Measurements from ENCODE around the gene RSAD1.
"Not testable (repeated sequence)": the region's sequence is repeated elsewhere in the genome, so short reads cannot be mapped to it uniquely, and the experiment has no call there.

RSAD1 gene

GRCh38 chr17:50473901-50474300, 4.8 kb upstream of the RSAD1 start:
- Histone ChIP-seq H3K9me3 (ENCODE audit: low read depth, low read length) (no peaks in the 10 kb centered on the region), H3K4me3 (no peak overlapping the region), H3K9ac (ENCODE audit: insufficient read length) (no peak overlapping the region), H3K27ac (no peak overlapping the region), H3K36me3 (ENCODE audit: insufficient read depth, low read length) (no peaks in the 10 kb centered on the region)
- TF ChIP-seq EZH2 (IDR thresholded peaks at IDR 0.05) (no peak), POLR2AphosphoS5 (IDR thresholded peaks at IDR 0.05; ENCODE audit: borderline replicate concordance, low read depth, low read length) (no peak), FOXP2 (optimal IDR thresholded peaks at IDR 0.05; ENCODE audit: control extremely low read depth, extremely low read length, insufficient read depth) (no peak)
- no peak for DNase-seq (ENCODE audit: low read depth, low spot score)

- Histone ChIP-seq H3K27ac (no peak overlapping the region), H3K4me3 (no peak overlapping the region), H3K9ac (ENCODE audit: insufficient read length) (no peak overlapping the region), H3K36me3 (ENCODE audit: insufficient read depth, low read length) (no peaks in the 10 kb centered on the region), H3K9me3 (ENCODE audit: low read depth, low read length) (no peaks in the 10 kb centered on the region)
- no peak for DNase-seq (ENCODE audit: low read depth, low spot score)
- TF ChIP-seq POLR2AphosphoS5 (IDR thresholded peaks at IDR 0.05; ENCODE audit: borderline replicate concordance, low read depth, low read length): no peak
- no peak for TF ChIP-seq FOXP2 (optimal IDR thresholded peaks at IDR 0.05; ENCODE audit: control extremely low read depth, extremely low read length, insufficient read depth)
- no peak for TF ChIP-seq EZH2 (IDR thresholded peaks at IDR 0.05)
Measured at GRCh38 chr17:50474523-50474922, 4.1 kb upstream of the RSAD1 start.

DNA sequence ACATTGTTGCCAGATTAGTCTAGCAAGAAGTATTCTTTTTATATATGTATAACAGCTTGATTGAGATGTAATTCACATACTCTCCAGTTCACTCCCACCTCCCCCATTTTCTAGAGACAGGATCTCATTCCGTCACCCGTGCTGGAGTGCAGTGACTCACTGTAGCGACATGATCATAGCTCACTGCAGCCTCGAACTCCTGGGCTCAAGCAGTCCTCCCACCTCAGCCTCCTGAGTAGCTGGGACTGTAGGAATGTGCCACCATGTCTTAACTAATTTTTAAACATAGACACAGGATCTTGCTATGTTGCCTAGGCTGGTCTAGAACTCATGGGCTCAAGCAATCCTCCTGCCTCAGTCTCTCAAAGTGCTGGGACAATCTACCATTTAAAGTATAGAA, 3.3 kb upstream of the RSAD1 start:
- no peak overlapping the region for H3K27ac ChIP-seq
- H3K36me3 ChIP-seq (ENCODE audit: insufficient read depth, low read length): no peaks in the 10 kb centered on the region; the same call in 1 of the 2 replicates
- TF ChIP-seq FOXP2 (optimal IDR thresholded peaks at IDR 0.05; ENCODE audit: control extremely low read depth, extremely low read length, insufficient read depth) (no peak), EZH2 (IDR thresholded peaks at IDR 0.05) (no peak), POLR2AphosphoS5 (IDR thresholded peaks at IDR 0.05; ENCODE audit: borderline replicate concordance, low read depth, low read length) (no peak)
- no peak overlapping the region for H3K9ac ChIP-seq (ENCODE audit: insufficient read length)
- no peaks in the 10 kb centered on the region for H3K9me3 ChIP-seq (ENCODE audit: low read depth, low read length)
- no peak overlapping the region for H3K4me3 ChIP-seq
- no peak for DNase-seq (ENCODE audit: low read depth, low spot score)

DNA sequence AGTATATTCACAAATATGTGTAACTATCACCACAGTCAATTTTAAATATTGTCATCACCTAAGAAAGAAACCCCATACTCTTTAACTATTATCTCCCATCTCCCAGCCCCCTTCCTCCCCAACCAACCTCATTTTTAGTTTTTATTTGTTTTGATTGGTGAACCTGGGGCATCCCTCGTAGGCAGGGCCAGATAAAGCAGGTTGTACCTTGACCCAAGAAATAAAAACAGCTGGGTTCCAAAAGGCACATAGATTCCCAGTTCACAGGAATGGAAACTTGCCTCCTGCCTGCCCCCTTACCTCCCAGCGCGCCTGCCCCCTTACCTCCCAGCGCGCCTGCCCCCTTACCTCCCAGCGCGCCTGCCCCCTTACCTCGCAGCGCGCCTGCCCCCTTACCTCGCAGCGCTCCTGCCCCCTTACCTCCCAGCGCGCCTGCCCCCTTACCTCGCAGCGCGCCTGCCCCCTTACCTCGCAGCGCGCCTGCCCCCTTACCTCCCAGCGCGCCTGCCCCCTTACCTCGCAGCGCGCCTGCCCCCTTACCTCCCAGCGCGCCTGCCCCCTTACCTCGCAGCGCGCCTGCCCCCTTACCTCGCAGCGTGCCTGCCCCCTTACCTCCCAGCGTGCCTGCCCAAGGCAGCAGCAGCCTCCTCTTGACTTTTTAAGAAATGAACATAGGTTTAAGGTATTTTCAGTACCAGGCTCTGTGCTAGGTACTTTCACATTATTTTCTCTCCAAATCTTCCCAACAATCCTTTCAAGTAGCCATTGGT, 2.7 kb upstream of the RSAD1 start:
- H3K9ac ChIP-seq (ENCODE audit: insufficient read length); DNase-seq (ENCODE audit: low read depth, low spot score); H3K4me3 ChIP-seq; H3K27ac ChIP-seq; H3K36me3 ChIP-seq (ENCODE audit: insufficient read depth, low read length); H3K9me3 ChIP-seq (ENCODE audit: low read depth, low read length): not testable (repeated sequence)

GRCh38 chr17:50476545-50477315, 1.9 kb upstream of the RSAD1 start:
- Histone ChIP-seq H3K36me3 (ENCODE audit: insufficient read depth, low read length) (peaks cover 4% of the 10 kb centered on the region), H3K9ac (ENCODE audit: insufficient read length) (no peak overlapping the region), H3K4me3 (no peak overlapping the region), H3K27ac (no peak overlapping the region), H3K9me3 (ENCODE audit: low read depth, low read length) (no peaks in the 10 kb centered on the region)
- no peak for TF ChIP-seq POLR2AphosphoS5 (IDR thresholded peaks at IDR 0.05; ENCODE audit: borderline replicate concordance, low read depth, low read length)
- TF ChIP-seq EZH2 (IDR thresholded peaks at IDR 0.05): no peak
- TF ChIP-seq FOXP2 (optimal IDR thresholded peaks at IDR 0.05; ENCODE audit: control extremely low read depth, extremely low read length, insufficient read depth): no peak
- DNase-seq (ENCODE audit: low read depth, low spot score): no peak

DNA sequence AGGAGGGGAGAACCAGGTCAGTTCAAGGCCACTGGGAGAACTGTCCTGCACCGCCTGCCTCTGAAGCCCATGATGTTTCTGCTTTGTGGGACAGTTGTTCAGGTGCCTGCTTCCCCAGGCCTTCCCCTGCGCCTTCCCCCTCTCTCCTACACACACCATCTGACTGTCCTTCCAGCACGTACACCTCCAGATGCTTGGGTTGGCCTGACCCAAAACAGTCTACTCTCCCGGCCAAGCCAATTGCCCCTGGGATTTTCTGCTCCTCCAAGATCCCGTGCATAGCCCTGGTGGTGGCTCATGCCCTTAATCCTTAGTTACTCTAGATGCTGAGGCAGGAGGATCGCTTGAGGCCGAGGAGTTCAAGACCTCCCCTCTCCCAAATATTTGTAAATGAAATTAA, 684 bp upstream of the RSAD1 start:
- TF ChIP-seq FOXP2 (optimal IDR thresholded peaks at IDR 0.05; ENCODE audit: control extremely low read depth, extremely low read length, insufficient read depth) (no peak), EZH2 (IDR thresholded peaks at IDR 0.05) (no peak)
- DNase-seq (ENCODE audit: low read depth, low spot score): no peak
- Histone ChIP-seq H3K9ac (ENCODE audit: insufficient read length) (peak overlapping the region; percentile 87), H3K4me3 (peak overlapping the region; percentile 99), H3K36me3 (ENCODE audit: insufficient read depth, low read length) (peaks cover 10% of the 10 kb centered on the region), H3K27ac (no peak overlapping the region), H3K9me3 (ENCODE audit: low read depth, low read length) (no peaks in the 10 kb centered on the region)

DNA sequence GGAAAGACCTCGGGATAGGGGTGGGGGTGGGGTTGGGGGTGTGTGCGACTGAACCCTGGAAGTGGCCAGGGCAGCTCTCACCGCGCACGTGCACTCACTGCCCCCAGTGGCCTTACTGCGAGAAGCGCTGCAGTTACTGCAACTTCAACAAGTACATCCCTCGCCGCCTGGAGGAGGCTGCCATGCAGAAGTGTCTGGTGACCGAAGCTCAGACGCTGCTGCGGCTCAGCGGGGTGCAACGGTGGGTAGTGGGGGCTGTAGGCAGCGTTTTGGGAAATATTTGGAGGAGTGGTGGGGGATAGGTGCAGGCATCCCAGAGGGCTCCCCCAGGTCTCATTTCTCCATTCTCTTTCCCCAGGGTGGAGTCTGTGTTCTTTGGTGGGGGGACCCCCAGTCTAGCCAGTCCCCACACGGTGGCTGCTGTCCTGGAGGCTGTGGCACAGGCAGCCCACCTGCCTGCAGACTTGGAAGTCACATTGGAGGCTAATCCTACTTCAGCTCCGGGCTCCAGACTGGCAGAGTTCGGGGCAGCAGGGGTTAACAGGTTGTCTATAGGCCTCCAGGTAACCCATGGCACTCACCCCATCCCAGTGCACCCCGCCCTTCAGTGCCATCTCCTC, 972 bp downstream of the RSAD1 start:
- no peak for DNase-seq (ENCODE audit: low read depth, low spot score)
- H3K4me3 ChIP-seq: peak overlapping the region; percentile 99
- H3K9me3 ChIP-seq (ENCODE audit: low read depth, low read length): no peaks in the 10 kb centered on the region
- peak overlapping the region; percentile 87 for H3K9ac ChIP-seq (ENCODE audit: insufficient read length)
- H3K27ac ChIP-seq: no peak overlapping the region
- TF ChIP-seq FOXP2 (optimal IDR thresholded peaks at IDR 0.05; ENCODE audit: control extremely low read depth, extremely low read length, insufficient read depth): no peak
- TF ChIP-seq POLR2AphosphoS5 (IDR thresholded peaks at IDR 0.05; ENCODE audit: borderline replicate concordance, low read depth, low read length): no peak
- TF ChIP-seq EZH2 (IDR thresholded peaks at IDR 0.05): no peak
- H3K36me3 ChIP-seq (ENCODE audit: insufficient read depth, low read length): peaks cover 17% of the 10 kb centered on the region

GRCh38 chr17:50480142-50480764, 1.6 kb downstream of the RSAD1 start:
- Histone ChIP-seq H3K9me3 (ENCODE audit: low read depth, low read length) (no peaks in the 10 kb centered on the region), H3K4me3 (peak overlapping the region; percentile 99), H3K27ac (no peak overlapping the region), H3K9ac (ENCODE audit: insufficient read length) (no peak overlapping the region), H3K36me3 (ENCODE audit: insufficient read depth, low read length) (peaks cover 17% of the 10 kb centered on the region)
- no peak for TF ChIP-seq POLR2AphosphoS5 (IDR thresholded peaks at IDR 0.05; ENCODE audit: borderline replicate concordance, low read depth, low read length)
- TF ChIP-seq EZH2 (IDR thresholded peaks at IDR 0.05): no peak
- no peak for TF ChIP-seq FOXP2 (optimal IDR thresholded peaks at IDR 0.05; ENCODE audit: control extremely low read depth, extremely low read length, insufficient read depth)
- no peak for DNase-seq (ENCODE audit: low read depth, low spot score)

Measured in SK-N-MC (cell line).